GM21529 (cell line): ENCODE results near the gene EXOC3L2.

Source experiments
- ATAC-seq: cut with Tn5 transposase; IDR thresholded peaks from one replicate; pipeline ENCODE4 v1.9.1; 2021; ENCODE audit not compliant: unreplicated experiment

EXOC3L2 gene

DNA sequence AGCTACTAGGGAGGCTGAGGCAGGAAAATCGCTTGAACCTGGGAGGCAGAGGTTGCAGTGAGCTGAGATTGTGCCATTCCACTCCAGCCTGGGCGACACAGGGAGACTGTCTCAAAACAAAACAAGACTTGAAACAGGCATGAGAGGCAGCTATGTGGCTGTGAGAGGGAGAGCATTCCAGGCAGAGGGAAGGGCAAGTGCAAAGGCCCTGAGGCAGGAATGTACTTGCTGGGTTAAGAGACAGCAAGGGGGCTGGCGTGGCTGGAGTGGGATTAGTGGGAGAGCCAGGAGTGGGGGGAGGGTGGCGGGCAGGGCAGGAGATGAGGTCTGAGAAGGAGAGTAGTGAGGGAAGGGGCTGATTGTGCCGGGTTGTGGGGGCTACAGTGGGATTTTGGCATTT lies 21.3 kb downstream of the EXOC3L2 start:
- no peak for ATAC-seq

DNA sequence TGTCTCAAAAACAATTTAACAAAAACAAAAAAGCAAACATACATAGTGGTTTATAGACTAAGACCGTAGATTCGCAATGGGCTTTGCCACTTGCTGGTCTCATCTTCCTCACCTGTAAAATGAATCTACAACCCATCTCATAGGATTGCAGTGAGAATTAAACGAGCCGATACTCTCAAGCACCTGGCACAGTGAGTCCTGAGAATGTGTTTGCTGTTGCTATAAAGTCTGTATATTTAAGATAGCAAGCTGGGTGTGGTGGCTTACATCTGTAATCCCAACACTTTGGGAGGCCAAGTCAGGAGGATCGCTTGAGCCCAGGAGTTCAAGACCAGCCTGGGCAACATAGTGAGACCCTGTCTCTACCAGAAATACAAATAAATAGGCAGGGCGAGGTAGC lies 22.5 kb downstream of the EXOC3L2 start:
- ATAC-seq: no peak

DNA sequence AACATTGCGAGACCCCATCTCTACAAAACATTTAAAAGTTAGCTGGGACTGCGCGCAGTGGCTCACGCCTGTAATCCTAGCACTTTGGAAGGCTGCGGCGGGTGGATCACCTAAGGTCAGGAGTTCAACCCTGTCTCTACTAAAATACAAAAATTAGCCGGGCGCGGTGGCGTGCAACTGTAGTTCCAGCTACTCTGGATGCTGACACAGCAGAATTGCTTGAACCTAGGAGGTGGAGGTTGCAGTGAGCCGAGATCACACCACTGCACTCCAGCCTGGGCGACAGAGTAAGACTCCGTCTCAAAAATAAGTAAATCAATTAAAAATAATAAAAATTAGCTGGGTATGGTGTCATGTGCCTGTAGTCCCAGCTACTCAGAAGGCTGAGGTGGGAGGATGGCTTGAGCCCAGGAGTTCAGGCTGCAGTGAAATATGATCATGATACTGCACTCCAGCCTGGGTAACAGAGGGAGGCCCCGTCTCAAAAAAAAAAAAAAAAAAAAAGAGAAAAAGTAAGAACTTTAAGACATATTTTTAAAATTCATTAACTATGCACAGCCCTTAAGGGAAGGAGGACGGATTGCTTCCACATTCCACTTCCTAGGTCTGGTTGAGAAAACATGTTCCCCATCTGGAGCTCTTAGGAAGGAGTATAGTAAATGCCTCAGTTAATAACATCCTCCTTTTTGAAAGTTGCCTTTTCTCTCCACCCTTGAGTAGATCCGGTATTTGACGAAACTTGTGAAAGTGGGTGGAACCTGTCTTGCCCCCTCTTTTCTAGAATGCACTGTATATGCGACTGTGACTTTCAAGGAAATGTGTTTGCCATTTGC lies 26.1 kb downstream of the EXOC3L2 start:
- ATAC-seq: no peak

DNA sequence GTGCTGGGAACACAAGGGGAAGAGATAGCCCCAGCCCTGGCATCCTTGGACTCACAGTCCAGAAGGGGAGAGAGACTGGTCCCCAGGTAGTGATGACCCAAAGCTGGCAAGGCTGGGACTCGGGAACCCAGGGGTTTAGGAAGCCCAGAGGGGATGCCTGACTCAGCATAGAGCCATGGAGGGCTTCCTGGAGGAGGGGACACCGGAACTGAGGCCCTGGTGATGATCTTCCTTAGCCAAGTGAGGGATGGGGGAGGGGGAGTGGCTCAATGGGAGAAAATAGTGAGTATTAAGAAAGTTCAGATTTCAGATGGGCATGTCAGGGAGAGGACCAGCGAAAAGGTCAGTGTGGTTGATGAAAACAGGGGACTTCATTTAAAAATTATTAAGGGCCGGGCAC lies 26.8 kb downstream of the EXOC3L2 start:
- no peak for ATAC-seq

DNA sequence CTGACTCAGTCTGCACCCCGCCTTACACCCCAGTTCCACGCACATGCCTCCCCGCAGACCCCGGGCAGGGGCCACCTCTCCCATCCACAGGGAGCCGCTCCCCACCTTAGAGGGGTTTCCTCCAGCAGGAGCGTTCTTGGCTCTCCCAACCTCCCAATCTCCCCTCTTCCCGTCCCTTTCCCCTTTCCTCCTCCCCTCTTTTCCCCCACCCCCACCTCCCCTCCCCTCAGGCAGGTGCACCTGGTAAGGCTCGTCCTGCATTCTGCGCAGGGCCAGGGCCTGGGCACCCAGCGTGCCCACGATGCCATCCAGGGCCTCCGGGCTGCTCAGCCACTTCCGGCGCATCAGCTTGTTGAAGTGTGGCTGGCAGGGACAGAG lies 27.3 kb downstream of the EXOC3L2 start:
- ATAC-seq: no peak

DNA sequence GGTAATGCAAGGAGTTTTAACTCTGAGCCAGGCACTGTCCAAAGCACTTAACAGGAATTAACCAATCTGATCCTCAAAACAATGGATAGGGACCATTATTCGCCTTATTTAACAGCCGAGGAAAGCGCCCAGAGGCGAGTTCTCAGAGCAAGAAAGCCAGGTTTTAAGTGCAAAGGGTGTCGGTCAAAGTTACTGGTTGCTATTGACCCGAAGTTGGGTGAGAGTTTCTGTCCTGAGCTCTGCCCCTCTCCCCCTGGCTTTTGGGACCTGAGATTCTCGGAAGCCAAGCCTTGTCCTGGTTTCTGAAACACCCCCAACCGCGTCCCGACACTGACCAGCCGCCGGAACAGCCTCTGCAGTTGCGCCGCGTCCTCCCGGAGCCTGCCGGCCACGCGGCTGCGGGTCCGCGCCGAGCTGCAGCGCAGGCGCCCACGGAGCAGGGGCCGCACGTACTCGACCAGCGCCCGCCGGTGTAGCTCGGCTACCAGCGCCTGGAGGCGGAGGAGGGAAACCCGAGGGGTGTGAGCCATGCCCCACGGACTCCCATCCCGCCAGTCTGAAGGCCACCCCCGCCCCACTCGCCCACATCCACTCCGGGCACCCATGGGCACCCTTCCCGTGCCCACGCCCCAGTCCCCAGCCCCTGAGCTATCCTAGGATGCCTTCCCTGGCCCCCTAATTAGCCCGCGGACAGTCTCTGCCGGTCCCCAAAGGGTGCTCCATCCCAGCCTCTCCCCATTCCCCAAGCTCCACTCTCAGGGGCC lies 27.8 kb downstream of the EXOC3L2 start:
- ATAC-seq: no peak

DNA sequence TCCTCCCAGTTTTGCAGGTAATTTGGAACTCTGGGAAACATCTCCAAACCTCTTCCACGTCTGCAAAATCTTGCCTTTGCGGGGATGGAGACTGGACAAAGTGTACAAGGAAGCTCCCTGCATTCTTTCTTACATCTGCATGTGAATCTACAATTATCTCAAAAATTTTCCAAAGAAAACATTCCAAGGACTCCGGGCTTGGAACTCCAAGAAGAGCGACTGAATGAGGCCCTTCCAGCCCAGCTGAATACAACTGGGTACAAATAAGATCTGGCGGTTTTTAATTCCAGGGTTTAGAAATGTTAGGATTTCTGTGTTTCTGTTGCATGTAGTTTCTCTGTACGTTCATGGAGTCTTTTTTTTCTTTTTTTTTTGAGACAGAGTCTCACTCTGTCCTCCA lies 28.5 kb downstream of the EXOC3L2 start:
- ATAC-seq: no peak

DNA sequence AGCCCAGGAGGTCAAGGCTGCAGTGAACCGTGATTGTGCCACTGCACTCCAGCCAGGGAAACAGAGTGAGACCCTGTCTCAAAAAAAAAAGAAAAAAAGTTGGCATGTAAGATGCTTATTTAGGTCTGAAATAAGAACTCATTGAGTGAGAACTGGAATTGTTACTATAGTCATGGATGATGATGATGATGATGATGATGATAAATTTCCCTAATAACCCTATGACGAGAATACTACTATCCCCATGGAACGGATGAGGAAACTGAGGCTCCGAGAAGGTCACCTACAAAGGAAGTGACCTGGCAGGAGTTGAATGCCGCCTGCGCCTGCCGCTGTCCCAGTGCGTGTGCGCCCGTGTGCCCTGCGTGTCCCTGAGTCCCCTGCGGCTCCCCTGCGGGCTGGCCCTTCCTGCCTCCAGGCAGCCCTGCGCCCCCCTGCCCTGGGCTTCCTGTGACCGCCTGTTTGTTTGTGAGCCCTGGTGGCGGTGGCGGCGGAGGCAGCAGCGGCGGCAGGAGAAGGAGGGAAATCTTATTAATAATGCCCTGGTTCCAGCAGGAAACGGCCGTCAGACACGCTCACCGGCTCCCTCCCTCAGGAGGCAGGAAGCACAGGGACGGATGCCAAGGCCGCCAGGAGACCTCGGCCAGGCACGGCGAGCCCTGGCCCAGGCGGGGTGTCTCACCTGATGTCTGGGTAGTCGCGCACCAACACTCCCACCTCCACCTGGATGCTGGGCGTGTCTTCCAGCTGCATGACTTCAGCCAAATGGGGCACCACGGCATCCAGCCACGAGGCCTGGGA lies 29.6 kb downstream of the EXOC3L2 start:
- ATAC-seq: no peak

DNA sequence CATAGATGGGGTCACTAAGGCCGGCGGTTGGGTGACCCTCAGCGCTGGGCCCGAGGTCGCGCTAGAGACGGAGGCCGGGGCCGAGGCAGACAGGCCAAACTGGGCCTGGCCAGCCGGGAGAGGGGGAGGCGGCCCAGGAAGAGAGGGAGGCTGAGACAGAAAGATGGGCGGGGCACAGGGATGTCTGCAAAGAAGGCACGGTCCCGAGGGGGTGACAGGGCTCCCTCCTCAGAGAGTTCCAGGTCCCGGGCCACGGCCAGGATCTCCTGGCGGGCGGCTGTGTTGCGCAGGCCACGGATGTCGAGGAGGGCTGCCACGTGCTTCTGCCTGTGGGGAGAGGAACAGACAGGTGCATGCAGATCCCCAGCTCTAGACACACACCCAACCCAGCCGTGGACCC lies 32.2 kb downstream of the EXOC3L2 start:
- ATAC-seq: no peak

DNA sequence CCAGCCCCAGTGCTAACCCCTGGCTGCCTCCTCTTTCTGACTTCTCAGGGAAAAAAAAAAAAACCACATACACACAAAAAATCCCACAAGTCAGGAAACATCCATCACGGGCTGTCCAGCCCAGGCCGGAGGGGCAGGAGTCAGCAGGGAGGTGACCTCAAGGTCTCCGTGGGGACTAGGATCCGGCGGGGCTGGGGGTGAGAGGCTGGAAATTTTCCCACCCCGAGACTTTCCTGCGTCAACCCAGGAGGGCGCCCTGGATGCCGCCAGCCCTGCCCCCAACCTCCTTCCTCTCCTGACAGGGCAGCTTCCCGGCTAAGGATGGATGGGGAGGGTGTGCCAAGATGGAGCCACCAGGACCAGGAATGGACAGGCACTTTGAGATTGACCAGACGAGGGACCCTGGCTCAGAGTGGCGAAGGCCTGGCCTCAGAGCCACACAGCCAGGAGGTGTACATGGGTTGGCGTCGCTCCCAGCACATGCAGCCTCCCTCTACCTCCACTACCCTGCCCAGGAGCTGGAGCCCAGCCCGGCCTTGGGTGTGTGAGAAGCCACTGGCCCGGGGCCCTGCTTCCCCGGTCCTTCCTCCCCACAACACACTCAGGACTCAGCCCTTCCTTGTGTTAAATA lies 33.3 kb downstream of the EXOC3L2 start:
- ATAC-seq: no peak

DNA sequence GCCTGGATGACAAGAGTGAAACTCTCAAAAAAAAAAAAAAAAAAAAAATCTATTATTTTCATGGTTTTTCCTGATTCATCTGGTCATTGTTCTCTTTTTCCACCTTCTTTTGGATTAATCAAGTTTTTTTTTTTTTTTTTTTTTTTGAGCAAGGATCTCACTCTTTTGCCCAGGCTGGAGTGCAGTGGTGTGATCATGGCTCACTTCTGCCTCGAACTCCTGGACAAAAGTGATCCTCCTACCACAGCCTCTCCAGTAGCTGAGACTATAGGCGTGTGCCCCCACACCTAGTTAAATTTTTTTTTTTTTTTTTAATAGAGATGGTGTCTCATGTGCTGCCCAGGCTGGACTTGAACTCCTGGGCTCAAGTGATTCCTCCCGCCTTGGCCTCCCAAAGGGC lies 38.9 kb downstream of the EXOC3L2 start:
- no peak for ATAC-seq

DNA sequence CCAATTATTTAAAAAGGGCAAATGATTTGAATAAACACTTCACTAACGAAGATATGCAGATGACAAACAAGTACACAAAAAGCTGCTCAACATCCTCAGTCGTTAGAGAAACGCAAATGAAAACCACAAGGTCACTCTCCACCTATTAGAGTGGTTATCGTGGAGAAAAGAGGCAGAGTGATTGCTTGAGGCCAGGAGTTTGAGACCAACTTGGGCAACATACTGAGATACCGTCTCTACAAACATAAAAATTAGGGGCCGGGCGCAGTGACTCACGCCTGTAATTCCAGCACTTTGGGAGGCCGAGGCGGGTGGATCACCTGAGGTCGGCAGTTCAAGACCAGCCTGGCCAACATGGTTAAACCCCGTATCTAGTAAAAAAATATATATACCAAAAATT lies 39.4 kb downstream of the EXOC3L2 start:
- ATAC-seq: no peak

DNA sequence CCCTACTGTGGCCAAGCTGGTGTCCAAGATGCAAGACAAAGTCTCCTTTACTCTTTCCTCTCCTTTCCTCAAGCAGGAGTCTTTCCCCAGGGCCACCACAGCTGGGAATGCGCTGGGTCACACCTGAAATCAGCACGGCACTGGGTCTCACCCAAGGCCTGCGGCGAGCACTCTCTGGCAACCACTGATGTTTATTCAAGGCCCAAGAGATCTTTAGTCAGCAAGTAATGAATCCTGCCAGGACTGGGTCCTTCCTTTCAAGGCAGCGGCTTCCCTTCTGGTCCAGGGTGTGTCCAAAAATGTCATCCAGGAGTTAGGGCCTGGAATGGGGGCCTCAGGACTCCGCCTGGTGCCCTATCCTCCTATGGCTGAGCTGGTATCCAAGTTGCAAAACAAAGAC lies 42.6 kb downstream of the EXOC3L2 start:
- no peak for ATAC-seq

DNA sequence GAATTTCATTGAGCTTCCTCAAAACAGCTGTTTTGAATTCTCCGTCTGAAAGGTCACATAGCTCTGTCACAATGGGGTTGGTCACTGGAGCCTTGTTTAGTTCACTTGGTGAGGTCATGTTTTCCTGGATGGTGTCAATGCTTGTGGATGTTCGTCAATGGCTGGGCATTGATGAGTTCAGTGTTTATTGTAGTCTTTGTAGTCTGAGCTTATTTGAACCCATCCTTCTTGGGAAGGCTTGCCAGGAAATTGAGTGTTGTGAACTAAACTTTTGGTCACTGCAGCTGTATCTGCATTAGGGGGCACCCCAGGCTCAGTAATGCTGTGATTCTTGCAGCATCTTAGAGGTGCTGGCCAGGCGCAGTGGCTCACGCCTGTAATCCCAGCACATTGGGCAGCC lies 44.6 kb downstream of the EXOC3L2 start:
- no peak for ATAC-seq

DNA sequence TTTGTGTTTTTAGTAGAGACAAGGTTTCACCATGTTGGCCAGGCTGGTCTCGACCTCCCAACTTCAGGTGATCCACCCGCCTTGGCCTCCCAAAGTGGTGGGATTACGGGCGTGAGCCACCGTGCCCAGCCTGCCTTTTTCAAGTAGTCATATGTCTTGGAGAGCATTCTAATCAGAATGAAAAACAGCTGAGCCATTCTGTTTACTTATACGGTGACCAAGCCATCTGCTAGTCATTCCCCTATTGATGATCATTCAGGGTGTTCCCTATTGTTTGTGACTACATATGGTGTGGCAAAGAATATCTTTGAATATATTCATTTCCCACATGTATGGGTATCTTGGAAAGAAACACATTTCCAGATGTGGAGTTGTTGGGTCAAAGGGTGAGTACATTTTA lies 49.4 kb downstream of the EXOC3L2 start:
- no peak for ATAC-seq

DNA sequence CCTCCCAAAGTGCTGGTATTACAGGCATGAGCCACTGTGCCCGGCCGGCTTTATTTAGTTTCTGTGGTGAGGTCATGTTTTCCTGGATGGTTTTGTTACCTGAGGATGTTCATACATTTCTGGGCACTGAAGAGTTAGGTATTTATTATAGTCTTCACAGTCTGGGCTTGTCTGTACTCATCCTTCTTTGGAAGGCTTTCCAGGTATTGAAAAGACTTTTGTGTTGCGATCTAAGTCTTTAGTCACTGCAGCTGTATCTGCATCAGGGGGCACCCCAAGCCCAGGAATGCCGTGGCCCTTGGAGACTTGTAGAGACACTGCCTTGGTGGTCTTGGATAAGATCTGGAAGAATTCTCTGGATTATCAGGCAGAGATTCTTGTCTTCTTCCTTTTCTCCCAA lies 53.8 kb downstream of the EXOC3L2 start:
- no peak for ATAC-seq

DNA sequence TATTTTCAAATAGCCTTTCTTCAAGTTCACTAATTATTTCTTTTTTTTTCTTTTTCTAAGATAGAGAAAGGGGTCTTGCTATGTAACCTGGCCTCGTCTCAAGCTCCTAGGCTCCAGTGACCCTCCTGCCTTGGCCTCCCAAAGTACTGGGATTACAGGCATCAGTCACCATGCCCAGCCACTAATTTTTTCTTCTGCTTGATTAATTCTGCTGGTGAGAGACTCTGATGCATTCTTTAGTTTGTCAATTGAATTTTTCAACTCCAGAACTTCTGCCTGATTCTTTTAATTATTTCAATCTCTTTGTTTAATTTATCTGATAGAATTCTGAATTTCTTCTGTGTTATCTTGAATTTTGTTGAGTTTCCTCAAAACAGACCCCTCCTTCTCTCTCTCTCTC lies 55.2 kb downstream of the EXOC3L2 start:
- no peak for ATAC-seq

DNA sequence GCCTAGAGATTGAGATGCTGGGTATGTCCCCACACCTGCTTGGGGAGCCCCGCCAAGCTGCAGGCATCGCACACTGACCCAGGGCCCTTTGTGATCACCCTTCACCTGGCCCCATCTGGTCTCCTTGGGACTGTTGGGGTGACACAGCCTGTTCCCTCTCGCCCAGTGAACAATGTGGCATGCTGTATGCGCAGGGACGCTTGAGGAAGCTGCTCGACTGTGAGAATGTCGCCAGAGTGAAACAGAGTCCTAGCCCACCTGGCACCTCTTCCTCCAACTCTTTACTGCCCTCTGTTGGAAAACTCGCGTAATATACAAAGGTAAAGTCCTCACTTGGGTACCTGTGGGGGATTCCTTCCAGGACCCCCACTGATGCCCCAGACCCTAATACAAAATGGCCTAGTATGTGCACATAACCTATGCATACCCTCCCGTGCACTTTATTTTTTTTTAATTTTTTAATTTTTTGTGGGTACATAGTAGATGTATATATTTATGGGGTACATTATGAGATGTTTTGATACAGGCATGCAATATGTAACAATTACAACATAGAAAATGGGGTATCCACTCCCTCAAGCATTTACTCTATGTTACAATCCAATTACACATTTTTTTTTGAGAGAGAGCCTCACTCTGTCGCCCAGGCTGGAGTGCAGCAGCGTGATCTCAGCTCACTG lies 57.6 kb downstream of the EXOC3L2 start:
- ATAC-seq: no peak

DNA sequence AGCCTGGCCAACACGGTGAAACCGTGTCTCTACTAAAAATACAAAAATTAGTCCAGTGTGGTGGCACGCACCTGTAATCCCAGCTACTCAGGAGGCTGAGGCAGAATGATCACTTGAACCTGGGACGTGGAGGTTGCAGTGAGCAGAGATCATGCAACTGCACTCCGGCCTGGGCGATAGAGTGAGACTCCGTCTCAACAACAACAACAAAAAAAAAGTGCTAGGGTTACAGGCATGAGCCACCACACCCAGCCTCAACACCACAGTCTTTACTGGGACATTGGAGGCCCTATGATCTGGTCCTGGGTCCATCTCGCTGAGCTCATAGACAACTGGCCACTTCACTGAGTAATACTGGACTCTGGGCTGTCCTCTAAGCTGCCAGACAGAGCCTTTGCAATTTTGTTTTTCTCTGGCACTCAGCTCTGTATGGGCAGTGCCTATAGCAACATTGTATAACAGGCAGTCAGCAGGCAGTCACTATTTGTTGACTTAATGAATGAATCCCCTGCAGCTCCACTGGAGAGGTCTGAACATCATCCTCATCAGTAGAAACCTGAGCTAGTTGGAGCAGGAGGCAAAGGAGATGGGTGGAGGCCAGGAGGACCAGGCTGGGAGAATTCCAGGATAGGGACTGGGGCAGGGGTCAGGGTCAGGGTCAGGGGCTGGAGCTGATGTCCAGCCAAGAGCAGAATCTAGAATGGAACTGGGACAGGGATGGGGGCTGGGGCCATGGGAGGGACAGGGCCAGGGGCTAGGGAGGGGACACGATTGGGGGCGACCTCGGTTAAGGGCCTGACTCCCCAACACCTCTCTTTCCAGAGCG lies 58.5 kb downstream of the EXOC3L2 start:
- ATAC-seq: no peak

DNA sequence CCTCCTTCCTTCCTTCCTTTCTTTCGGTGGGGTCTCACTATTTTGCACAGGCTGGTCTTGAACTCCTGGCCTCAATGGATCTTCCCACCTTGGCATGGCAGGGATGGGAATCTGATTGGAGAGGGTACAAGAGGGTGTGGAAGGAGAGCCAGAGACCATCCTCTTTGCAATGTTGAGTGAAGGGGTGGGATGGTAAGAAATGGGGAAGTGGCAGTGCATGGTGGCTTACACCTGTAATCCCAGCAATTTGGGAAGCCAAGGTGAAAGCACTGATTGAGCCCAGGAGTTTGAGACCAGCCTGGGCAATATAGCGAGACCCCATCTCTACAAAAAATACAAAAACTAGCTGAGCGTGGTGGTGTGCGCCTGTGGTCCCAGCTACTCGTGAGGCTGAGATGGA lies 61.1 kb downstream of the EXOC3L2 start:
- no peak for ATAC-seq
